K562 (cell line): Measurements from ENCODE around the gene ASB4. TPM values are rescaled to one million over a fixed set of nuclear protein-coding genes. Genes with fewer than 3 reads are reported as not detected.
A peak's percentile ranks its signal among the peaks of the same experiment; 100 is the strongest.

Source experiments
- ARID3A ChIP-seq: IDR thresholded peaks from 2 replicates; pipeline ENCODE4 v1.6.1; 2012; ENCODE audit warnings: low read depth, low read length, improper control_type of control experiment, borderline replicate concordance
- ATF3 ChIP-seq, 2 experiments: fragments of 450-650 bp in 1 of 2; sonication (generic) in 1 of 2; formaldehyde crosslinking in 1 of 2; IDR thresholded peaks in 1 of 2; conservative IDR thresholded peaks in 1 of 2; 2 replicates each; pipeline versions ENCODE4 v1.6.1 to v1.8.1; 2016 to 2023; ENCODE audit warnings: mild to moderate bottlenecking in 2 of 2, moderate library complexity in 2 of 2, inconsistent platforms in 1 of 2, missing genetic modification reagents in 1 of 2
- BRD9 ChIP-seq: fragments of 450-650 bp; IDR thresholded peaks from 2 replicates; pipeline ENCODE4 v1.6.1; 2018; ENCODE audit warnings: low read depth; ENCODE audit not compliant: partially characterized antibody
- CHCHD3 ChIP-seq: fragments of 250-450 bp; sonication (Bioruptor Pico); IDR thresholded peaks from 2 replicates; pipeline ENCODE4 v2.1.2; 2022; ENCODE audit warnings: mild to moderate bottlenecking
- CHD2 ChIP-seq: IDR thresholded peaks from 2 replicates; pipeline ENCODE4 v1.6.1; 2011; ENCODE audit warnings: low read depth, low read length
- CREBBP ChIP-seq: IDR thresholded peaks from one replicate; pipeline ENCODE4 v1.6.1; 2012; ENCODE audit warnings: low read depth, mild to moderate bottlenecking, control low read depth, inconsistent platforms, low read length
- CTBP1 ChIP-seq: fragments of 450-650 bp; IDR thresholded peaks from 2 replicates; pipeline ENCODE4 v1.6.1; 2016; ENCODE audit warnings: borderline replicate concordance
- DDX20 ChIP-seq: fragments of 450-650 bp; IDR thresholded peaks from 2 replicates; pipeline ENCODE4 v1.6.1; 2016; ENCODE audit warnings: missing genetic modification characterization, low read depth, mild to moderate bottlenecking, missing compliant biosample characterization, moderate library complexity
- DMBX1 ChIP-seq: fragments of 250-450 bp; sonication (Bioruptor Pico); IDR thresholded peaks from 2 replicates; pipeline ENCODE4 v1.8.0; 2022; ENCODE audit warnings: inconsistent platforms, mild to moderate bottlenecking, moderate library complexity, borderline replicate concordance
- DPF2 ChIP-seq: fragments of 450-650 bp; IDR thresholded peaks from 2 replicates; pipeline ENCODE4 v1.6.1; 2016
- ELF1 ChIP-seq: fragments of 200-800 bp; sonication (Bioruptor generic); IDR thresholded peaks from 2 replicates; pipeline ENCODE4 v1.6.1; 2016; ENCODE audit warnings: missing genetic modification characterization, missing compliant biosample characterization
- ETV1 ChIP-seq: fragments of 450-650 bp; conservative IDR thresholded peaks from 2 replicates; pipeline ENCODE4 v1.6.1; 2016; ENCODE audit warnings: missing genetic modification characterization, control low read depth, low read depth, missing compliant biosample characterization
- GATAD2B ChIP-seq: fragments of 450-650 bp; IDR thresholded peaks from 2 replicates; pipeline ENCODE4 v1.6.1; 2017; ENCODE audit warnings: mild to moderate bottlenecking, borderline replicate concordance
- ILF3 ChIP-seq: fragments of 450-650 bp; IDR thresholded peaks from 2 replicates; pipeline ENCODE4 v1.6.1; 2018; ENCODE audit warnings: antibody characterized with exemption, mild to moderate bottlenecking, moderate library complexity, borderline replicate concordance
- KHSRP ChIP-seq: fragments of 450-650 bp; IDR thresholded peaks from 2 replicates; pipeline ENCODE4 v1.6.1; 2017
- MAFG ChIP-seq: fragments of 450-650 bp; conservative IDR thresholded peaks from 2 replicates; pipeline ENCODE4 v1.6.1; 2016; ENCODE audit warnings: missing genetic modification characterization, missing compliant biosample characterization
- NFYB ChIP-seq: IDR thresholded peaks from 2 replicates; pipeline ENCODE4 v1.6.1; 2011; ENCODE audit warnings: mild to moderate bottlenecking, moderate library complexity; ENCODE audit not compliant: insufficient read length; ENCODE audit errors: extremely low read depth
- PRMT5 ChIP-seq: sonication (generic); formaldehyde crosslinking; IDR thresholded peaks from 2 replicates; pipeline ENCODE4 v1.5.0; 2020; ENCODE audit warnings: missing genetic modification reagents
- PURB ChIP-seq: sonication (generic); formaldehyde crosslinking; IDR thresholded peaks from 2 replicates; pipeline ENCODE4 v1.9.0; 2021; ENCODE audit warnings: low read depth, mild to moderate bottlenecking, missing genetic modification reagents
- RBM22 ChIP-seq: fragments of 200-400 bp; formaldehyde crosslinking; IDR thresholded peaks from 2 replicates; pipeline ENCODE4 v1.6.1; 2018; ENCODE audit warnings: low read length, low read depth; ENCODE audit not compliant: poor library complexity, severe bottlenecking
- RFX7 ChIP-seq: fragments of 250-450 bp; sonication (Bioruptor Pico); IDR thresholded peaks from 2 replicates; pipeline ENCODE4 v1.5.1; 2021; ENCODE audit warnings: mild to moderate bottlenecking
- RUNX1 ChIP-seq: sonication (generic); IDR thresholded peaks from 2 replicates; pipeline ENCODE4 v1.6.1; 2016; ENCODE audit warnings: antibody characterized with exemption, low read depth
- SPI1 ChIP-seq: IDR thresholded peaks from 2 replicates; pipeline ENCODE4 v1.6.1; 2011; ENCODE audit warnings: low read depth, low read length, control low read depth, borderline replicate concordance
- STAG1 ChIP-seq: sonication (generic); formaldehyde crosslinking; IDR thresholded peaks from 2 replicates; pipeline ENCODE4 v1.5.0; 2020; ENCODE audit warnings: missing genetic modification reagents, borderline replicate concordance
- TCFL5 ChIP-seq: fragments of 250-450 bp; sonication (Bioruptor Pico); conservative IDR thresholded peaks from 2 replicates; pipeline ENCODE4 v1.6.1; 2021; ENCODE audit warnings: mild to moderate bottlenecking, moderate library complexity, matching md5 sums
- THAP7 ChIP-seq: fragments of 250-450 bp; sonication (Bioruptor Pico); IDR thresholded peaks from 2 replicates; pipeline ENCODE4 v1.5.0; 2021
- ZKSCAN3 ChIP-seq: fragments of 250-450 bp; sonication (Bioruptor Pico); IDR thresholded peaks from 2 replicates; pipeline ENCODE4 v1.4.0; 2020
- ZNF324 ChIP-seq: fragments of 250-450 bp; sonication (Bioruptor Pico); IDR thresholded peaks from 2 replicates; pipeline ENCODE4 v1.4.0; 2020; ENCODE audit warnings: mild to moderate bottlenecking
- ZSCAN29 ChIP-seq: fragments of 450-650 bp; IDR thresholded peaks from 2 replicates; pipeline ENCODE4 v1.6.1; 2017
- polyA plus RNA-seq, 8 experiments: library from polyadenylated mRNA; depleted of rRNA in 4 of 8; stranded (reverse) in 5 of 8; unstranded in 3 of 8; fragments of >200 nt; fragmentation: Nextera tagmentation in 2 of 8; fragmentation: Illumina TruSeq in 1 of 8; extraction: Ambion mirVana in 2 of 8; extraction: Trizol in 1 of 8; gene quantifications; 2 replicates each; pipeline versions ENCODE4 v1.2.1 to v1.2.3, GENCODE V29; 2011 to 2014; ENCODE audit warnings: inconsistent platforms in 1 of 8, missing spikeins in 1 of 8
- total RNA-seq, 7 experiments: library from RNA; depleted of rRNA in 6 of 7; stranded (reverse); fragments of >200 nt in 6 of 7; fragmentation: Illumina TruSeq in 2 of 7; extraction: Trizol in 2 of 7; gene quantifications; 2 replicates each; pipeline versions ENCODE4 v1.2.1 to v1.2.3, GENCODE V29; 2011 to 2021; ENCODE audit warnings: low replicate concordance in 1 of 7

ASB4 gene
- total and polyA plus RNA-seq, 9 of the 15 experiments (the other 6 are each of a cell fraction or from before 2014, with no cell fraction given), result 0.03 to 0.07 TPM; not detected in 7

GRCh38 chr7:95549818-95550529, 64.2 kb downstream of the ASB4 start (continued):
- TF ChIP-seq NFYB, result no peak
- TF ChIP-seq PRMT5 (CRISPR knock-in tag), result no peak
- no peak for TF ChIP-seq THAP7 (CRISPR knock-in tag)
- TF ChIP-seq ZSCAN29, result no peak
- TF ChIP-seq ILF3, result no peak
- no peak for TF ChIP-seq RUNX1
- TF ChIP-seq GATAD2B, result no peak
- no peak for TF ChIP-seq CHD2
- no peak for TF ChIP-seq ARID3A
- no peak for TF ChIP-seq SPI1
- TF ChIP-seq DPF2, result peak; percentile 75
- TF ChIP-seq DMBX1 (CRISPR knock-in tag), result no peak
- no peak for TF ChIP-seq RFX7 (CRISPR knock-in tag)
- TF ChIP-seq MAFG (tag), result no peak
- no peak for TF ChIP-seq STAG1 (CRISPR knock-in tag)
- TF ChIP-seq BRD9, result no peak
- no peak for TF ChIP-seq CREBBP
- peak; percentile 94 for TF ChIP-seq ATF3 (IDR thresholded peaks at IDR 0.05)
- peak; percentile 91 for TF ChIP-seq ATF3 (CRISPR knock-in tag; conservative IDR thresholded peaks at IDR 0.05)
- no peak for TF ChIP-seq PURB (CRISPR knock-in tag)
- TF ChIP-seq KHSRP, result no peak
- no peak for TF ChIP-seq ZKSCAN3 (CRISPR knock-in tag)
- no peak for TF ChIP-seq ELF1
- no peak for TF ChIP-seq DDX20 (tag)
- TF ChIP-seq ETV1 (tag), result no peak
- TF ChIP-seq ZNF324 (CRISPR knock-in tag), result no peak
- no peak for TF ChIP-seq TCFL5
- TF ChIP-seq RBM22, result no peak
- TF ChIP-seq CHCHD3 (CRISPR knock-in tag), result no peak
- peak; percentile 51; the same call in 1 of the 2 replicates for TF ChIP-seq CTBP1
